SHP77 (cell line): ENCODE data around the gene FXR2.

Experiments
- DNase-seq, 2 experiments: peaks; one replicate each; lab custom pipeline; 2025; lab: John Stamatoyannopoulos, UW

Gene FXR2

GRCh38 chr17:7550344-7550743 lies 64.4 kb downstream of the FXR2 start:
- DNase-seq = no peak

- DNase-seq = no peak
Observed at GRCh38 chr17:7549401-7550055, 65.2 kb downstream of the FXR2 start.

GRCh38 chr17:7548585-7549400 lies 65.9 kb downstream of the FXR2 start, which contains the start of gene TNFSF12:
Gene TNFSF12 (plus strand): TSS chr17:7549058. CDS start chr17:7549154, 96 bp downstream.
- peak in 1 of 2 experiments; percentile 23 for DNase-seq

GRCh38 chr17:7544911-7545310 lies 69.8 kb downstream of the FXR2 start:
- no peak for DNase-seq
